Endothelial cell of umbilical vein (primary cell): Measurements from ENCODE around the gene MOCS2. TPM values are rescaled to one million over a fixed set of nuclear protein-coding genes. Genes with fewer than 3 reads are reported as not detected.

ENCODE experiments used
- BruUV-seq: library from RNA; stranded (reverse); fragments of 400-500 nt; replicated peaks from 2 replicates; lab custom pipeline; 2021; lab: Mats Ljungman, UMichigan
- CTCF ChIA-PET: fragments of 300-600, 350-600 bp; sonication (Branson Sonifier 250); formaldehyde crosslinking; loops from one replicate; lab custom pipeline; 2021; ENCODE audit warnings: antibody characterized with exemption, inconsistent platforms; lab: Charles Lee
- POLR2A ChIA-PET: fragments of 300-600, 350-600 bp; sonication (Branson Sonifier 250); formaldehyde crosslinking; loops from one replicate; lab custom pipeline; 2021; ENCODE audit warnings: antibody characterized with exemption, inconsistent platforms; lab: Charles Lee
- DNase-seq: peaks from one replicate; pipeline ENCODE4 v3.0.0-alpha.2; 2011; ENCODE audit warnings: low read depth, low spot score
- FAIRE-seq: peaks from 2 replicates; lab custom pipeline; 2011; peaks lifted over from hg19 to GRCh38; lab: Jason Lieb, UNC
- H2AFZ ChIP-seq: 2 replicates; pipeline ENCODE4 v1.6.0; 2012; ENCODE audit warnings: low read depth, low read length, control low read depth, inconsistent platforms
- H3K27ac ChIP-seq: 2 replicates; pipeline ENCODE4 v1.5.1; 2011; ENCODE audit warnings: low read depth, mild to moderate bottlenecking, control low read depth, low read length, moderate library complexity; ENCODE audit not compliant: insufficient read depth
- H3K27me3 ChIP-seq, 2 experiments: 2 replicates each; pipeline versions ENCODE4 v1.6.0 to v1.6.1; 2011; ENCODE audit warnings: low read length in 2 of 2, mixed read lengths in 1 of 2; ENCODE audit not compliant: control insufficient read depth in 2 of 2, insufficient read depth in 2 of 2
- H3K36me3 ChIP-seq, 2 experiments: 2 replicates in 1 of 2; 3 replicates in 1 of 2; pipeline ENCODE4 v1.5.1; 2011; ENCODE audit warnings: low read length in 2 of 2, mild to moderate bottlenecking in 1 of 2, moderate library complexity in 1 of 2; ENCODE audit not compliant: control insufficient read depth in 2 of 2, insufficient read depth in 2 of 2; ENCODE audit errors: extremely low read depth in 1 of 2
- H3K4me1 ChIP-seq: 3 replicates; pipeline ENCODE4 v1.5.1; 2011; ENCODE audit warnings: mild to moderate bottlenecking, low read length; ENCODE audit not compliant: control insufficient read depth, insufficient read depth; ENCODE audit errors: extremely low read depth
- H3K4me2 ChIP-seq: 2 replicates; pipeline ENCODE4 v1.6.1; 2011; ENCODE audit warnings: low read length, control low read depth, mixed read lengths; ENCODE audit not compliant: insufficient read depth
- H3K4me3 ChIP-seq, 3 experiments: fragments of 200-600 bp in 1 of 3; sonication (generic), shearing (Covaris generic) in 1 of 3; replicated peaks in 1 of 3; 2 replicates each; pipeline ENCODE4 v1.5.1; 2011 to 2016; ENCODE audit warnings: control low read depth in 3 of 3, low read length in 3 of 3, mild to moderate bottlenecking in 2 of 3, inconsistent platforms in 1 of 3, low read depth in 1 of 3, moderate library complexity in 1 of 3; ENCODE audit not compliant: insufficient read depth in 1 of 3
- H3K79me2 ChIP-seq: 2 replicates; pipeline ENCODE4 v1.6.0; 2012; ENCODE audit warnings: low read length, inconsistent platforms; ENCODE audit not compliant: control insufficient read depth, insufficient read depth
- H3K9ac ChIP-seq: replicated peaks from 2 replicates; pipeline ENCODE3; 2011; ENCODE audit warnings: low read length, control low read depth; ENCODE audit not compliant: insufficient read depth; ENCODE audit errors: extremely low read depth
- H3K9me1 ChIP-seq: replicated peaks from 3 replicates; pipeline ENCODE4 v1.6.0; 2011; ENCODE audit warnings: mild to moderate bottlenecking, low read length; ENCODE audit not compliant: control insufficient read depth, insufficient read depth; ENCODE audit errors: extremely low read depth
- H3K9me3 ChIP-seq: replicated peaks from 2 replicates; pipeline ENCODE4 v1.5.1; 2012; ENCODE audit warnings: low read length, inconsistent platforms; ENCODE audit not compliant: control insufficient read depth, insufficient read depth
- H4K20me1 ChIP-seq: replicated peaks from 2 replicates; pipeline ENCODE3; 2011; ENCODE audit warnings: mild to moderate bottlenecking, low read length; ENCODE audit not compliant: control insufficient read depth, insufficient read depth; ENCODE audit errors: extremely low read depth
- CTCF ChIP-seq, 2 donors: IDR thresholded peaks; 1 replicate in 1 of 2; 2 replicates in 1 of 2; pipeline ENCODE4 v1.5.1; 2011; ENCODE audit warnings: low read length in 2 of 2, mild to moderate bottlenecking in 2 of 2, moderate library complexity in 2 of 2, control low read depth in 1 of 2, inconsistent platforms in 1 of 2, low read depth in 1 of 2; ENCODE audit not compliant: insufficient read depth in 1 of 2; ENCODE audit errors: extremely low read depth in 1 of 2
- EZH2 ChIP-seq: IDR thresholded peaks from 2 replicates; pipeline ENCODE4 v1.6.1; 2012; ENCODE audit warnings: borderline replicate concordance, low read depth, mild to moderate bottlenecking, moderate library complexity, low read length, inconsistent platforms; ENCODE audit not compliant: severe bottlenecking
- FOS ChIP-seq: IDR thresholded peaks from 2 replicates; pipeline ENCODE4 v1.6.1; 2011; ENCODE audit warnings: mild to moderate bottlenecking, low read length, moderate library complexity, borderline replicate concordance; ENCODE audit not compliant: insufficient read depth
- GATA2 ChIP-seq: IDR thresholded peaks from 2 replicates; pipeline ENCODE4 v1.7.0; 2011; ENCODE audit warnings: low read depth, mild to moderate bottlenecking, moderate library complexity, mixed read lengths, low read length; ENCODE audit not compliant: insufficient read length, insufficient read depth
- JUN ChIP-seq: IDR thresholded peaks from 2 replicates; pipeline ENCODE4 v1.6.1; 2011; ENCODE audit warnings: borderline replicate concordance, low read depth; ENCODE audit not compliant: insufficient read length, insufficient read depth
- MAX ChIP-seq: IDR thresholded peaks from 2 replicates; pipeline ENCODE4 v1.6.1; 2011; ENCODE audit not compliant: insufficient read depth, insufficient read length
- MYC ChIP-seq: IDR thresholded peaks from one replicate; pipeline ENCODE4 v1.6.1; 2011; ENCODE audit warnings: mild to moderate bottlenecking, low read depth, low read length
- POLR2A ChIP-seq: IDR thresholded peaks from 2 replicates; pipeline ENCODE4 v1.6.1; 2012; ENCODE audit warnings: low read depth, mild to moderate bottlenecking, control low read depth, low read length
- POLR2AphosphoS5 ChIP-seq: IDR thresholded peaks from 2 replicates; pipeline ENCODE4 v1.6.1; 2012; ENCODE audit warnings: low read depth, mild to moderate bottlenecking, control low read depth, low read length, moderate library complexity; ENCODE audit not compliant: insufficient read depth
- dilution Hi-C: fragments of 300-500 bp; cut with MboI; formaldehyde crosslinking; loops from one replicate; pipeline ENCODE4 v1.15.0; 2019; ENCODE audit warnings: low sequenced_read_pairs; ENCODE audit not compliant: extremely low pct_ligation_motif_present
- intact Hi-C: fragments of 100-400 bp; cut with micrococcal nuclease; formaldehyde crosslinking; loops from one replicate; pipeline ENCODE4 v1.10.0; 2022
- polyA plus RNA-seq, 4 experiments: library from polyadenylated mRNA; depleted of rRNA in 3 of 4; stranded (reverse) in 3 of 4; unstranded in 1 of 4; fragments of >200 nt; gene quantifications; 2 replicates each; pipeline versions ENCODE4 v1.2.1 to v1.2.3, GENCODE V29; 2011 to 2012; ENCODE audit warnings: missing spikeins in 1 of 4
- total RNA-seq: library from RNA; stranded (reverse); gene quantifications from 2 replicates; pipeline ENCODE4 v1.2.3, GENCODE V29; 2021

The MOCS2 gene
- total and polyA plus RNA-seq, 2 donors (not counting 3 experiments of a cell fraction or from before 2014, with no cell fraction given): 14.3 to 31.5 TPM

- no peaks in the 10 kb centered on the region for H3K9me1 ChIP-seq
- no peak overlapping the region for H3K9ac ChIP-seq
- FAIRE-seq (no peak), DNase-seq (no peak)
- no TSS peak for BruUV-seq
- H3K27me3 ChIP-seq: no peaks in the 10 kb centered on the region
- H3K36me3 ChIP-seq: peaks cover 12 to 14% of the 10 kb centered on the region in 2 experiments
- no peak for TF ChIP-seq POLR2A
- no peak for TF ChIP-seq POLR2AphosphoS5
- TF ChIP-seq MAX: no peak
- no peak for TF ChIP-seq CTCF (IDR thresholded peaks at IDR 0.05; ENCODE audit: extremely low read depth in 1 of 2, insufficient read depth in 1 of 2, low read depth in 1 of 2, low read length in 2 of 2)
- no peak for TF ChIP-seq EZH2
- no peak for TF ChIP-seq JUN
- no peak for TF ChIP-seq GATA2
- TF ChIP-seq MYC: no peak
- TF ChIP-seq FOS: no peak
- no peaks in the 10 kb centered on the region for H3K9me3 ChIP-seq
- no peak overlapping the region for H3K4me2 ChIP-seq
- dilution Hi-C loops (no loop called here), intact Hi-C loops (loop anchor here (10.0 kb wide), 1 partner anchor 405 kb away; no protein-coding TSS in a partner anchor)
- POLR2A ChIA-PET: no interaction called here
- no peak overlapping the region for H3K4me3 ChIP-seq
- no peak overlapping the region for H3K27ac ChIP-seq
- no peaks in the 10 kb centered on the region for H4K20me1 ChIP-seq
- no peak overlapping the region for H2AFZ ChIP-seq
- H3K4me1 ChIP-seq: no peaks in the 10 kb centered on the region
- CTCF ChIA-PET: interaction anchor here (1.0 to 7.5 kb wide), 6 partner anchors 10 to 184 kb away, joined by 3 to 148 read pairs (median 4); partner anchors contain the start of gene ITGA2
- no peaks in the 10 kb centered on the region for H3K79me2 ChIP-seq
These were observed 10.0 kb downstream of the MOCS2 start for GRCh38 chr5:53099546-53099945.
